NT2/D1 (cell line): ENCODE results near the gene ZNF597.

Experiments
- SUZ12 ChIP-seq: IDR thresholded peaks from 2 replicates; pipeline ENCODE4 v1.6.1; 2011; ENCODE audit not compliant: insufficient read length, insufficient read depth; ENCODE audit errors: extremely low read depth
- YY1 ChIP-seq: IDR thresholded peaks from 2 replicates; pipeline ENCODE4 v1.6.1; 2011; ENCODE audit not compliant: insufficient read length, insufficient read depth
- ZNF274 ChIP-seq: IDR thresholded peaks from 2 replicates; pipeline ENCODE4 v1.6.1; 2011; ENCODE audit warnings: mild to moderate bottlenecking, low read depth, low read length

DNA sequence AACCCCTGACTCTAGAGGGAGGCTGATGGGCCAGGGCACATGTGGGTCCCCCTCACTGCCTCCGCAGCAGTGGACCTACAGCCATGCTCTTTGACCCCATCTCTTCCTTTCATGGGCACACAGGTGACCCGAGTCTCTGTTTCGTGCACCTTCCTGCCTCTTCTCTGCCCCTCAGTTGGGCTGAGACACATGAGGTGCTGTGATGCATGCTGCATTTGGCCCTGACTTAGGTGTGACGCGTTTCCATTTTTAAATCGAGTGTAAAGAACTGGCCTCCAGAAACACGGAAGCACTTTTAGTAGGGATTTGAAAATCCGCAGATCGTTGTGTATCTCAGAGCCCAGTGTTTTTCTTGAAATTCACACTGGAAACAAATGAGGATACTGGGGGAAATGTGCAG, 27.4 kb upstream of the ZNF597 start:
- TF ChIP-seq ZNF274 (no peak), YY1 (no peak), SUZ12 (no peak)
